B cell (primary cell): ENCODE data around the gene THRB. TPM values are rescaled to one million over a fixed set of nuclear protein-coding genes. Genes with fewer than 3 reads are reported as not detected.

ENCODE experiments used
- ATAC-seq: fragments of 200-7000 bp; cut with Tn5 transposase; one replicate; pipeline ENCODE4 v1.10.0; 2021; ENCODE audit warnings: low read depth, mild to moderate bottlenecking, moderate number of reproducible peaks, moderate library complexity
- CTCF ChIA-PET: fragments of 350-600 bp; sonication (Branson Sonifier 250); formaldehyde crosslinking; loops from one replicate; lab custom pipeline; 2021; ENCODE audit warnings: antibody characterized with exemption, inconsistent platforms; lab: Charles Lee
- POLR2A ChIA-PET: fragments of 350-600 bp; sonication (Branson Sonifier 250); formaldehyde crosslinking; loops from one replicate; lab custom pipeline; 2021; ENCODE audit warnings: antibody characterized with exemption; lab: Charles Lee
- DNase-seq: peaks from one replicate; pipeline ENCODE4 v3.0.0; 2013
- H2AFZ ChIP-seq: 2 replicates; pipeline ENCODE4 v1.6.1; 2012; ENCODE audit warnings: mild to moderate bottlenecking, low read depth, low read length; ENCODE audit not compliant: insufficient read depth, poor library complexity, severe bottlenecking
- H3K27ac ChIP-seq, 2 donors: 1 replicate in 1 of 2; 2 replicates in 1 of 2; pipeline ENCODE4 v1.5.1; 2012 to 2013; ENCODE audit warnings: low read length in 2 of 2, mild to moderate bottlenecking in 2 of 2, moderate library complexity in 1 of 2
- H3K27me3 ChIP-seq, 4 experiments: fragments of 200-600 bp in 1 of 4; sonication (generic) in 1 of 4; replicated peaks in 1 of 4; 1 replicate in 2 of 4; 2 replicates in 2 of 4; pipeline versions ENCODE4 v1.6.1 to v1.7.0; 2013 to 2016; ENCODE audit warnings: low read length in 3 of 4, mild to moderate bottlenecking in 2 of 4, mixed read lengths in 1 of 4, moderate library complexity in 1 of 4; ENCODE audit not compliant: insufficient read depth in 4 of 4, control insufficient read depth in 3 of 4; ENCODE audit errors: control extremely low read depth in 1 of 4
- H3K36me3 ChIP-seq, 2 experiments: replicated peaks in 1 of 2; 1 replicate in 1 of 2; 2 replicates in 1 of 2; pipeline versions ENCODE4 v1.6.1 to v1.7.1; 2013; ENCODE audit warnings: low read length in 1 of 2; ENCODE audit not compliant: insufficient read depth in 2 of 2, control insufficient read depth in 1 of 2; ENCODE audit errors: control extremely low read depth in 1 of 2, extremely low read depth in 1 of 2
- H3K4me1 ChIP-seq, 2 donors: fragments of 200-600 bp in 1 of 2; sonication (generic) in 1 of 2; 1 replicate in 1 of 2; 2 replicates in 1 of 2; pipeline versions ENCODE4 v1.5.1 to v1.6.1; 2013 to 2017; ENCODE audit warnings: low read length in 2 of 2; ENCODE audit not compliant: control insufficient read depth in 2 of 2, insufficient read depth in 2 of 2
- H3K4me2 ChIP-seq: replicated peaks from 2 replicates; pipeline ENCODE3; 2012; ENCODE audit warnings: mild to moderate bottlenecking, low read depth, low read length; ENCODE audit not compliant: poor library complexity, severe bottlenecking
- H3K4me3 ChIP-seq, 5 experiments: fragments of 200-600 bp in 1 of 5; sonication (generic) in 1 of 5; 1 replicate in 3 of 5; 2 replicates in 2 of 5; pipeline versions ENCODE4 v1.5.1 to v1.7.0; 2011 to 2016; ENCODE audit warnings: low read length in 4 of 5, mild to moderate bottlenecking in 4 of 5, low read depth in 2 of 5, control low read depth in 1 of 5, moderate library complexity in 1 of 5; ENCODE audit not compliant: insufficient read depth in 1 of 5; ENCODE audit errors: control extremely low read depth in 1 of 5, extremely low read depth in 1 of 5
- H3K79me2 ChIP-seq: fragments of 200-600 bp; sonication (generic); one replicate; pipeline ENCODE4 v1.6.0; 2016; ENCODE audit warnings: low read length; ENCODE audit not compliant: control insufficient read depth, insufficient read depth
- H3K9ac ChIP-seq: fragments of 200-600 bp; sonication (generic); 2 replicates; pipeline ENCODE4 v1.6.1; 2017; ENCODE audit warnings: mild to moderate bottlenecking, low read length, moderate library complexity
- H3K9me3 ChIP-seq, 3 donors: one replicate each; pipeline versions ENCODE4 v1.6.1 to v1.7.1; 2013; ENCODE audit warnings: low read length in 2 of 3; ENCODE audit not compliant: control insufficient read depth in 2 of 3, insufficient read depth in 1 of 3; ENCODE audit errors: control extremely low read depth in 1 of 3
- H4K20me1 ChIP-seq: 2 replicates; pipeline ENCODE4 v1.6.0; 2012; ENCODE audit warnings: mild to moderate bottlenecking, low read length; ENCODE audit not compliant: insufficient read depth, control insufficient read depth, poor library complexity, severe bottlenecking
- H3K27ac Mint-ChIP-seq: one replicate; pipeline ENCODE4 v1.8.0; 2021; ENCODE audit warnings: mixed read lengths
- H3K27me3 Mint-ChIP-seq: one replicate; pipeline ENCODE4 v1.8.0; 2021; ENCODE audit warnings: mixed read lengths
- H3K4me1 Mint-ChIP-seq: one replicate; pipeline ENCODE4 v1.8.0; 2021; ENCODE audit warnings: mixed read lengths
- H3K4me3 Mint-ChIP-seq: one replicate; pipeline ENCODE4 v1.8.0; 2021; ENCODE audit warnings: mixed read lengths
- H3K9me3 Mint-ChIP-seq: one replicate; pipeline ENCODE4 v1.8.0; 2022; ENCODE audit warnings: mixed read lengths; ENCODE audit not compliant: insufficient read depth
- CTCF ChIP-seq: fragments of 200-600 bp; IDR thresholded peaks from one replicate; pipeline ENCODE4 v1.8.0; 2022; ENCODE audit warnings: antibody characterized with exemption, mild to moderate bottlenecking
- EZH2 ChIP-seq: IDR thresholded peaks from 2 replicates; pipeline ENCODE4 v1.6.1; 2012; ENCODE audit warnings: borderline replicate concordance, low read depth, mild to moderate bottlenecking, moderate library complexity, low read length; ENCODE audit not compliant: insufficient read depth, poor library complexity, severe bottlenecking
- WGBS: methylation state at CpG from one replicate; pipeline ENCODE4 v1.1.5; 2013; ENCODE audit warnings: missing lambda C conversion rate; ENCODE audit not compliant: insufficient coverage; 5-methylcytosine and 5-hydroxymethylcytosine counted together
- intact Hi-C: fragments of 100-400 bp; cut with micrococcal nuclease; formaldehyde crosslinking; loops from one replicate; pipeline ENCODE4 v1.10.0; 2022
- polyA plus RNA-seq: library from polyadenylated mRNA; depleted of rRNA; stranded (reverse); fragments of >200 nt; gene quantifications from 2 replicates; pipeline ENCODE4 v1.2.3, GENCODE V29; 2012
- total RNA-seq, 2 donors: library from RNA; stranded (reverse); fragments of 120-200 nt in 1 of 2; gene quantifications; 1 replicate in 1 of 2; 2 replicates in 1 of 2; pipeline versions ENCODE4 v1.2.3 to v1.2.4, GENCODE V29; 2013 to 2022

THRB gene
- total and polyA plus RNA-seq, 2 donors (not counting 1 experiment from before 2014, with no cell fraction given) = 0.86 to 1.8 TPM

GRCh38 chr3:24435584-24435983, 59.1 kb downstream of the THRB start:
- CTCF ChIA-PET = no interaction called here
- TF ChIP-seq CTCF (no peak), EZH2 (no peak)
- Mint-ChIP-seq H3K4me3 (no peak overlapping the region), H3K9me3 (no peaks in the 10 kb centered on the region), H3K4me1 (no peaks in the 10 kb centered on the region), H3K27ac (no peak overlapping the region), H3K27me3 (peaks cover 10% of the 10 kb centered on the region)
- H4K20me1 ChIP-seq = no peaks in the 10 kb centered on the region
- intact Hi-C loops = no loop called here
- peaks cover 0 to 3% (median 0%) of the 10 kb centered on the region in 4 experiments for H3K27me3 ChIP-seq
- H3K9me3 ChIP-seq = no peaks in the 10 kb centered on the region
- H2AFZ ChIP-seq = no peak overlapping the region
- POLR2A ChIA-PET = no interaction called here
- H3K4me2 ChIP-seq = no peak overlapping the region
- H3K4me3 ChIP-seq = no peak overlapping the region
- DNase-seq (no peak), ATAC-seq (no peak)
- H3K36me3 ChIP-seq = no peaks in the 10 kb centered on the region
- H3K79me2 ChIP-seq = no peaks in the 10 kb centered on the region
- no peak overlapping the region for H3K27ac ChIP-seq
- H3K9ac ChIP-seq = no peak overlapping the region
- H3K4me1 ChIP-seq = no peaks in the 10 kb centered on the region
- WGBS = 100% methylated on average over 2 of the region's 5 CpGs

- Mint-ChIP-seq H3K4me1 (peaks cover 2% of the 10 kb centered on the region), H3K27me3 (peaks cover 10% of the 10 kb centered on the region), H3K27ac (no peak overlapping the region), H3K9me3 (no peaks in the 10 kb centered on the region), H3K4me3 (no peak overlapping the region)
- TF ChIP-seq CTCF (no peak), EZH2 (no peak)
- Histone ChIP-seq H2AFZ (no peak overlapping the region), H3K4me3 (no peak overlapping the region), H3K27me3 (peaks cover 0 to 3% (median 0%) of the 10 kb centered on the region in 4 experiments), H3K4me1 (no peaks in the 10 kb centered on the region), H3K79me2 (no peaks in the 10 kb centered on the region), H4K20me1 (no peaks in the 10 kb centered on the region), H3K36me3 (no peaks in the 10 kb centered on the region), H3K27ac (no peak overlapping the region), H3K9ac (no peak overlapping the region), H3K4me2 (no peak overlapping the region), H3K9me3 (no peaks in the 10 kb centered on the region)
- 100% methylated on average over 1 of the region's 1 CpG for WGBS
- intact Hi-C loops = no loop called here
- no peak for DNase-seq
- no peak for ATAC-seq
- POLR2A ChIA-PET = no interaction called here
- CTCF ChIA-PET = no interaction called here
Observed at GRCh38 chr3:24434651-24435050, 60.0 kb downstream of the THRB start.
